ENCODE results near the gene ZNF134.

Gene ZNF134

GRCh38 chr19:57599761-57600383, 14.2 kb upstream of the ZNF134 start, which contains the start of gene ZNF530 (continued):
- TF ChIP-seq ZBTB44 (tag by site-specific recombination; IDR thresholded peaks at IDR 0.05) (peak; percentile 74), ZNF501 (tag by site-specific recombination; IDR thresholded peaks at IDR 0.05) (no peak), ZNF23 (tag by site-specific recombination; IDR thresholded peaks at IDR 0.05; ENCODE audit: borderline replicate concordance) (no peak), ZNF391 (tag by site-specific recombination; IDR thresholded peaks at IDR 0.05; ENCODE audit: borderline replicate concordance, low read depth) (0 out of 2 replicates have a peak, but pooled peaks have one; percentile 50), ZNF677 (tag by site-specific recombination; IDR thresholded peaks at IDR 0.05) (peak; percentile 54; the same call in 1 of the 2 replicates), ZNF518A (tag by site-specific recombination; conservative IDR thresholded peaks at IDR 0.05; ENCODE audit: low read depth) (peak; percentile 97), ZNF514 (tag by site-specific recombination; IDR thresholded peaks at IDR 0.05) (no peak), ZNF366 (tag by site-specific recombination; conservative IDR thresholded peaks at IDR 0.05) (no peak), ZNF624 (tag by site-specific recombination; IDR thresholded peaks at IDR 0.05) (no peak), KLF7 (tag by site-specific recombination; IDR thresholded peaks at IDR 0.05; ENCODE audit: borderline replicate concordance) (no peak), ZNF843 (tag by site-specific recombination; IDR thresholded peaks at IDR 0.05) (peak; percentile 42; the same call in 1 of the 2 replicates), ZBTB1 (tag by site-specific recombination; IDR thresholded peaks at IDR 0.05) (no peak), ZFP37 (tag by site-specific recombination; IDR thresholded peaks at IDR 0.05) (peak; percentile 47; the same call in 1 of the 2 replicates), ZNF521 (tag by site-specific recombination; IDR thresholded peaks at IDR 0.05) (no peak), ZNF596 (tag by site-specific recombination; IDR thresholded peaks at IDR 0.05) (no peak), SP3 (tag by site-specific recombination; IDR thresholded peaks at IDR 0.05) (peak; percentile 70), ZNF560 (tag by site-specific recombination; IDR thresholded peaks at IDR 0.05; ENCODE audit: borderline replicate concordance) (no peak), ZNF571 (tag by site-specific recombination; IDR thresholded peaks at IDR 0.05) (no peak), SP7 (tag by site-specific recombination; IDR thresholded peaks at IDR 0.05) (peak; percentile 65), ZBTB48 (tag by site-specific recombination; IDR thresholded peaks at IDR 0.05) (no peak; the same call in 1 of the 2 replicates), ZNF664 (tag by site-specific recombination; IDR thresholded peaks at IDR 0.05) (no peak), ZNF621 (tag by site-specific recombination; IDR thresholded peaks at IDR 0.05) (no peak), ZNF530 (tag by site-specific recombination; IDR thresholded peaks at IDR 0.05; ENCODE audit: low read depth) (no peak), ZXDB (tag by site-specific recombination; IDR thresholded peaks at IDR 0.05) (peak; percentile 60), ZBTB8A (tag by site-specific recombination; IDR thresholded peaks at IDR 0.05) (peak; percentile 43; the same call in 1 of the 2 replicates), ZNF266 (tag by site-specific recombination; IDR thresholded peaks at IDR 0.05; ENCODE audit: low read depth) (no peak), ZNF670 (tag by site-specific recombination; IDR thresholded peaks at IDR 0.05; ENCODE audit: low read depth) (no peak), SETDB1 (IDR thresholded peaks at IDR 0.05; ENCODE audit: insufficient read length, low read length) (no peak), ZNF548 (tag by site-specific recombination; IDR thresholded peaks at IDR 0.05) (no peak), ZNF777 (tag by site-specific recombination; IDR thresholded peaks at IDR 0.05; ENCODE audit: borderline replicate concordance) (0 out of 2 replicates have a peak, but pooled peaks have one; percentile 48), KLF1 (tag by site-specific recombination; IDR thresholded peaks at IDR 0.05) (no peak)
- TF ChIP-seq, protein P1, sequence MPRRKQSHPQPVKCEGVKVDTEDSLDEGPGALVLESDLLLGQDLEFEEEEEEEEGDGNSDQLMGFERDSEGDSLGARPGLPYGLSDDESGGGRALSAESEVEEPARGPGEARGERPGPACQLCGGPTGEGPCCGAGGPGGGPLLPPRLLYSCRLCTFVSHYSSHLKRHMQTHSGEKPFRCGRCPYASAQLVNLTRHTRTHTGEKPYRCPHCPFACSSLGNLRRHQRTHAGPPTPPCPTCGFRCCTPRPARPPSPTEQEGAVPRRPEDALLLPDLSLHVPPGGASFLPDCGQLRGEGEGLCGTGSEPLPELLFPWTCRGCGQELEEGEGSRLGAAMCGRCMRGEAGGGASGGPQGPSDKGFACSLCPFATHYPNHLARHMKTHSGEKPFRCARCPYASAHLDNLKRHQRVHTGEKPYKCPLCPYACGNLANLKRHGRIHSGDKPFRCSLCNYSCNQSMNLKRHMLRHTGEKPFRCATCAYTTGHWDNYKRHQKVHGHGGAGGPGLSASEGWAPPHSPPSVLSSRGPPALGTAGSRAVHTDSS (tag by site-specific recombination; IDR thresholded peaks at IDR 0.05): no peak
- TF ChIP-seq, protein P2, sequence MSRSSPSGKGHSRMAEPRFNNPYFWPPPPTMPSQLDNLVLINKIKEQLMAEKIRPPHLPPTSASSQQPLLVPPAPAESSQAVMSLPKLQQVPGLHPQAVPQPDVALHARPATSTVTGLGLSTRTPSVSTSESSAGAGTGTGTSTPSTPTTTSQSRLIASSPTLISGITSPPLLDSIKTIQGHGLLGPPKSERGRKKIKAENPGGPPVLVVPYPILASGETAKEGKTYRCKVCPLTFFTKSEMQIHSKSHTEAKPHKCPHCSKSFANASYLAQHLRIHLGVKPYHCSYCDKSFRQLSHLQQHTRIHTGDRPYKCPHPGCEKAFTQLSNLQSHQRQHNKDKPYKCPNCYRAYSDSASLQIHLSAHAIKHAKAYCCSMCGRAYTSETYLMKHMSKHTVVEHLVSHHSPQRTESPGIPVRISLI (tag by site-specific recombination; IDR thresholded peaks at IDR 0.05): no peak; the same call in 1 of the 2 replicates

All from HEK293 (cell line).